Loucy (cell line): Measurements from ENCODE around the gene RERE.

Source experiments
- H2AFZ ChIP-seq: fragments of 200-600 bp; sonication (generic); 2 replicates; pipeline ENCODE4 v1.6.0; 2016; ENCODE audit warnings: antibody characterized with exemption, mild to moderate bottlenecking, low read length, moderate library complexity
- H3F3A ChIP-seq: fragments of 200-600 bp; 2 replicates; pipeline ENCODE4 v1.6.0; 2016; ENCODE audit warnings: antibody characterized with exemption, low read depth, mild to moderate bottlenecking
- H3K27me3 ChIP-seq: fragments of 200-600 bp; sonication (generic); 2 replicates; pipeline ENCODE4 v1.6.1; 2014; ENCODE audit warnings: low read length, mild to moderate bottlenecking; ENCODE audit not compliant: insufficient read depth, poor library complexity, severe bottlenecking
- H3K36me3 ChIP-seq: fragments of 200-600 bp; sonication (generic); 2 replicates; pipeline ENCODE4 v1.6.1; 2016; ENCODE audit warnings: low read length; ENCODE audit not compliant: insufficient read depth
- H3K4me1 ChIP-seq: fragments of 200-600 bp; sonication (generic); 2 replicates; pipeline ENCODE4 v1.5.1; 2014; ENCODE audit warnings: low read length, mild to moderate bottlenecking; ENCODE audit not compliant: insufficient read depth, poor library complexity, severe bottlenecking
- H3K4me2 ChIP-seq: fragments of 200-600 bp; sonication (generic); 2 replicates; pipeline ENCODE4 v1.6.0; 2014; ENCODE audit warnings: antibody characterized with exemption, low read length, low read depth, mild to moderate bottlenecking; ENCODE audit not compliant: poor library complexity, severe bottlenecking
- H3K4me3 ChIP-seq: fragments of 200-600 bp; sonication (generic); 2 replicates; pipeline ENCODE4 v1.5.1; 2014; ENCODE audit warnings: low read length, mild to moderate bottlenecking, mixed read lengths; ENCODE audit not compliant: poor library complexity, severe bottlenecking
- H3K79me2 ChIP-seq: fragments of 200-600 bp; sonication (generic); 2 replicates; pipeline ENCODE4 v1.6.1; 2014; ENCODE audit warnings: low read length; ENCODE audit not compliant: insufficient read depth
- H3K9ac ChIP-seq: fragments of 200-600 bp; sonication (generic); 2 replicates; pipeline ENCODE4 v1.6.0; 2014; ENCODE audit warnings: mild to moderate bottlenecking, low read depth, low read length, moderate library complexity; ENCODE audit not compliant: poor library complexity, severe bottlenecking
- H3K9me2 ChIP-seq: fragments of 200-600 bp; sonication (generic); replicated peaks from 2 replicates; pipeline ENCODE4 v1.6.1; 2016; ENCODE audit warnings: low read depth, low read length, mixed read lengths
- H3K9me3 ChIP-seq: fragments of 200-600 bp; sonication (generic); 2 replicates; pipeline ENCODE4 v1.6.1; 2014; ENCODE audit warnings: mild to moderate bottlenecking, antibody characterized with exemption, low read length, low read depth; ENCODE audit not compliant: insufficient read depth
- H4K20me1 ChIP-seq: fragments of 200-600 bp; sonication (generic); 2 replicates; pipeline ENCODE4 v1.6.0; 2014; ENCODE audit warnings: antibody characterized with exemption, low read length, mild to moderate bottlenecking; ENCODE audit not compliant: insufficient read depth, poor library complexity, severe bottlenecking
- EZH2phosphoT487 ChIP-seq: fragments of 200-600 bp; IDR thresholded peaks from 2 replicates; pipeline ENCODE4 v1.6.1; 2018; ENCODE audit warnings: antibody characterized with exemption, mild to moderate bottlenecking, moderate library complexity, borderline replicate concordance
- TF ChIP-seq, protein P1 (sequence below): fragments of 200-600 bp; sonication (generic); conservative IDR thresholded peaks from 2 replicates; pipeline ENCODE4 v1.5.1; 2014; ENCODE audit warnings: mild to moderate bottlenecking, antibody characterized with exemption, low read length

RERE gene

DNA sequence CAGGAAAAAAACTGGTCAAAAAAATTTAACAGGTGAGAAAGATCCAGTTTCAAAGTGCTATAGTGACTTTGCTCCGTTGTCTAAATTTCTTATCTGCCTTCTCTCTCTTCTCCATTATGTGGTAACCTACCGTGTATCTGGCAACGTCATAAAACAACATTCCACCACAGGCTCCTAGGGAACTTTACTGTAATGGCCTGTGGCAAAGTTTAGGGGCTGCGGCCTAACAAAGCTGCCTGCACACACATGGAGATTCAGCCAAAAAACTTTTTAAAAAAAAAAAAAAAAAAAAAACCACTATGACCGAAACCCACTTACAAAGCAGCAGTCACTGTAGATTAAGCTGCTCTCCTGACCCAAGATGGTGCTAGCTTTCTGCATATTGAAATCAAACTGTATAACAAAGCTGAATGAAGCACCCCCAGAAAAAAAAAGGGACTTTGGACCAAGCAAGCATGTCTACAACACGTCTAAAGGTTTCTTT, 296.9 kb downstream of the RERE start:
- peak overlapping the region; percentile 33 for H3K9ac ChIP-seq
- no peaks in the 10 kb centered on the region for H4K20me1 ChIP-seq
- H3K9me2 ChIP-seq: no peaks in the 10 kb centered on the region
- peaks cover 51% of the 10 kb centered on the region for H3K79me2 ChIP-seq
- H3K4me1 ChIP-seq: peaks cover 77% of the 10 kb centered on the region
- H2AFZ ChIP-seq: no peak overlapping the region
- H3F3A ChIP-seq: peaks cover 5% of the 10 kb centered on the region; the same call in 1 of the 2 replicates
- no peaks in the 10 kb centered on the region for H3K27me3 ChIP-seq
- no peaks in the 10 kb centered on the region for H3K9me3 ChIP-seq
- H3K36me3 ChIP-seq: peaks cover 5% of the 10 kb centered on the region; the same call in 1 of the 2 replicates
- H3K4me3 ChIP-seq: no peak overlapping the region
- TF ChIP-seq EZH2phosphoT487: no peak
- TF ChIP-seq, protein P1, sequence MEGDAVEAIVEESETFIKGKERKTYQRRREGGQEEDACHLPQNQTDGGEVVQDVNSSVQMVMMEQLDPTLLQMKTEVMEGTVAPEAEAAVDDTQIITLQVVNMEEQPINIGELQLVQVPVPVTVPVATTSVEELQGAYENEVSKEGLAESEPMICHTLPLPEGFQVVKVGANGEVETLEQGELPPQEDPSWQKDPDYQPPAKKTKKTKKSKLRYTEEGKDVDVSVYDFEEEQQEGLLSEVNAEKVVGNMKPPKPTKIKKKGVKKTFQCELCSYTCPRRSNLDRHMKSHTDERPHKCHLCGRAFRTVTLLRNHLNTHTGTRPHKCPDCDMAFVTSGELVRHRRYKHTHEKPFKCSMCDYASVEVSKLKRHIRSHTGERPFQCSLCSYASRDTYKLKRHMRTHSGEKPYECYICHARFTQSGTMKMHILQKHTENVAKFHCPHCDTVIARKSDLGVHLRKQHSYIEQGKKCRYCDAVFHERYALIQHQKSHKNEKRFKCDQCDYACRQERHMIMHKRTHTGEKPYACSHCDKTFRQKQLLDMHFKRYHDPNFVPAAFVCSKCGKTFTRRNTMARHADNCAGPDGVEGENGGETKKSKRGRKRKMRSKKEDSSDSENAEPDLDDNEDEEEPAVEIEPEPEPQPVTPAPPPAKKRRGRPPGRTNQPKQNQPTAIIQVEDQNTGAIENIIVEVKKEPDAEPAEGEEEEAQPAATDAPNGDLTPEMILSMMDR: no peak
- H3K4me2 ChIP-seq: peak overlapping the region; percentile 17

DNA sequence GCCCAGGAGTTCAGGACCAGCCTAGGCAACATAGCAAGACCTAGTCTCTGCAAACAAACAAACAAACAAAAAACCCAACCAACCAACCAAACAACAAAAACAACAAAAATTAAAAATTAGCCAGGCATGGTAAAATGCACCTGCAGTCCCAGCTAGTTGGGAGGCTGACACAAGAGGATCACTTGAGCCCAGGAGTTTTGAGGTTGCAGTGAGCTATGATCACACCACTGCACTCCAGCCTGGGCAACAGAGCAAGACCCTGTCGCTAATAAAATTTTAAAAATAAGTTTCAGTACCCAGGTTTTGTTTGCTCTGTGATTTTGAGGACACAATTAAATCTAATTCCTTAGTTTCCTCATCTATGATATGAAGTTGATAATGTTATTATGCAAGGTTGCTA, 298.3 kb downstream of the RERE start:
- no peak for TF ChIP-seq EZH2phosphoT487
- TF ChIP-seq, protein P1: no peak
- no peaks in the 10 kb centered on the region for H3K27me3 ChIP-seq
- H3K9me2 ChIP-seq: no peaks in the 10 kb centered on the region
- H3K36me3 ChIP-seq: peaks cover 5% of the 10 kb centered on the region; the same call in 1 of the 2 replicates
- H3K9me3 ChIP-seq: no peaks in the 10 kb centered on the region
- peaks cover 46% of the 10 kb centered on the region for H3K79me2 ChIP-seq
- peaks cover 64% of the 10 kb centered on the region for H3K4me1 ChIP-seq
- no peak overlapping the region for H2AFZ ChIP-seq
- H3F3A ChIP-seq: peaks cover 5% of the 10 kb centered on the region; the same call in 1 of the 2 replicates
- H4K20me1 ChIP-seq: no peaks in the 10 kb centered on the region
- no peak overlapping the region for H3K4me2 ChIP-seq
- H3K4me3 ChIP-seq: no peak overlapping the region
- no peak overlapping the region for H3K9ac ChIP-seq

DNA sequence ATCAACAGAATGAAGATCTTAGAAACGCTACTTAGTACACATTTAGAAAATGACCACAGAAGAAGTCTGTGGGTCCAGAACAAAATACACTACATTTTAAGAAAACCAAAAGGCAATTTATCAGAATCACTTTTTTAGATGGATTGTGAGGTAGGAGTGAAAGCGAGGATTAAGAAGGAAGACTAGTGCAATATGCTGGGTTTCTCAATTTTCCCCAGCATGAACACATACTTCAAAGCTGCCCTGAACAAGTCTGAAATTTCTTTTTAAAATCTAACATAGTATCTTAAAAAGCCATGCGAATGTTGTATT, 299.0 kb downstream of the RERE start:
- Histone ChIP-seq H4K20me1 (no peaks in the 10 kb centered on the region), H3F3A (peaks cover 5% of the 10 kb centered on the region; the same call in 1 of the 2 replicates), H3K4me2 (peak overlapping the region; percentile 78), H3K4me1 (peaks cover 57% of the 10 kb centered on the region), H3K9ac (no peak overlapping the region), H3K79me2 (peaks cover 41% of the 10 kb centered on the region; the same call in 1 of the 2 replicates), H2AFZ (no peak overlapping the region), H3K27me3 (no peaks in the 10 kb centered on the region), H3K9me3 (no peaks in the 10 kb centered on the region), H3K4me3 (no peak overlapping the region), H3K36me3 (peaks cover 5% of the 10 kb centered on the region; the same call in 1 of the 2 replicates), H3K9me2 (no peaks in the 10 kb centered on the region)
- TF ChIP-seq EZH2phosphoT487: no peak
- TF ChIP-seq, protein P1: no peak
